NCI-H460 (cell line): ENCODE results near the gene MARK3. TPM values are rescaled to one million over a fixed set of nuclear protein-coding genes. Genes with fewer than 3 reads are reported as not detected.
A peak's percentile ranks its signal among the peaks of the same experiment; 100 is the strongest.

Experiments
- DNase-seq: peaks from one replicate; pipeline ENCODE4 v3.0.0-alpha.2; 2016; ENCODE audit warnings: low read depth; ENCODE audit errors: extremely low read depth
- small RNA-seq, 2 experiments: library from RNA; depleted of rRNA; stranded (forward); fragments of <200 nt; gene quantifications; one replicate each; pipeline ENCODE3, GENCODE V24; 2014
- total RNA-seq: library from RNA; depleted of rRNA; stranded (reverse); fragments of >200 nt; shearing (Covaris generic); gene quantifications from 2 replicates; pipeline ENCODE4 v1.2.3, GENCODE V29; 2014; rRNA removed

Gene MARK3
- total RNA-seq, 1 experiment from 2014 or later: 80.3 TPM

- no peak for DNase-seq
Observed at GRCh38 chr14:103545219-103545914, 160.2 kb downstream of the MARK3 start.

GRCh38 chr14:103545915-103546651 lies 160.9 kb downstream of the MARK3 start:
- DNase-seq: no peak

- peak; percentile 51 for DNase-seq
Observed at GRCh38 chr14:103546652-103547454, 161.6 kb downstream of the MARK3 start.

- no peak for DNase-seq
Observed at GRCh38 chr14:103547455-103547940, 162.3 kb downstream of the MARK3 start.

- DNase-seq: no peak
Observed at GRCh38 chr14:103547941-103548462, 162.8 kb downstream of the MARK3 start.

- no peak for DNase-seq
Observed at GRCh38 chr14:103548463-103549351, 163.5 kb downstream of the MARK3 start.

GRCh38 chr14:103549361-103550311 lies 164.4 kb downstream of the MARK3 start:
- DNase-seq: no peak

GRCh38 chr14:103550451-103551337 lies 165.5 kb downstream of the MARK3 start:
- no peak for DNase-seq

GRCh38 chr14:103551338-103551762 lies 166.1 kb downstream of the MARK3 start:
- no peak for DNase-seq

- DNase-seq: no peak
Observed at GRCh38 chr14:103552011-103552845, 167.0 kb downstream of the MARK3 start.

GRCh38 chr14:103552846-103553210 lies 167.6 kb downstream of the MARK3 start:
- no peak for DNase-seq

Small RNA genes within 50 kb of the gene (small RNA-seq; reads per million reads assigned to genes)
- gene RNU7-160P (0 reads per million in 2 experiments), gene SNORA28 (30.7 to 52.3 reads per million in 2 experiments)

Other genes with a start within 250 kb of the MARK3 start
- 157 and 204 TPM in 2 replicates for gene EIF5, start 51.2 kb upstream of the MARK3 start, total RNA-seq
- gene CKB, start 137.4 kb downstream of the MARK3 start, total RNA-seq: 186 and 217 TPM in 2 replicates
- gene TRMT61A, start 143.8 kb downstream of the MARK3 start, total RNA-seq: 11.6 and 13.5 TPM in 2 replicates
- gene BAG5, start 177.2 kb downstream of the MARK3 start, total RNA-seq: 26.9 and 32.5 TPM in 2 replicates
- 46.2 and 51.4 TPM in 2 replicates for gene COA8, start 177.5 kb downstream of the MARK3 start, total RNA-seq
- 116 and 137 TPM in 2 replicates for gene KLC1, start 243.8 kb downstream of the MARK3 start, total RNA-seq